ENCODE data around the gene CTNNA3.

CTNNA3 gene

DNA sequence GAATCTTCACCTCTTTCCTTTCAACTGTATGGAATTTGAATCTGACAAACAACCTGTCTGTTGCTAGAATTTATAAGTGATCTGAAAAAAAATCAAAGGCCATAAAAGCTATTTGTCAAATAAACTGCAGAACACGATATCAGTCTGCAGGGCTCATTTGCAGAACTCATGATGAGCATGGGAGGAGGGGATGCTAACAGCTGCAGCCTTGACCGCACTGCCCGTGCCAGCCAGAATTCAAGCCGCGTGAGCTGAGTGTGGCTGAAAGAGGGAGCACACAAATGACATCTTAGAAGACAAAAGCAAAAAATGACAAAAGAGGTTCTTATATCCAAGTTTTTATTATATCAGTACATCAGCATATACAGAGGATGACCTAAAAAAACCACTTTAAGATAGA, 754.5 kb downstream of the CTNNA3 start:
- H3K4me1 ChIP-seq (ENCODE audit: control insufficient read depth, insufficient read depth, low read length) = peaks cover 7% of the 10 kb centered on the region; the same call in 1 of the 2 replicates
- H3K9me3 ChIP-seq (ENCODE audit: control insufficient read depth, insufficient read depth, low read depth, low read length) = no peaks in the 10 kb centered on the region
- TF ChIP-seq HOXA7 (CRISPR knock-in tag; IDR thresholded peaks at IDR 0.05; ENCODE audit: borderline replicate concordance) (no peak), PBX3 (CRISPR knock-in tag; IDR thresholded peaks at IDR 0.05) (no peak), YY2 (tag by site-specific recombination; IDR thresholded peaks at IDR 0.05) (no peak), SCRT1 (tag by site-specific recombination; IDR thresholded peaks at IDR 0.05; ENCODE audit: borderline replicate concordance) (no peak), ZNF146 (tag by site-specific recombination; IDR thresholded peaks at IDR 0.05) (no peak), ZNF175 (tag by site-specific recombination; IDR thresholded peaks at IDR 0.05) (no peak), TCF7L2 (IDR thresholded peaks at IDR 0.05; ENCODE audit: borderline replicate concordance, low read depth, low read length) (no peak), ZNF324 (tag by site-specific recombination; IDR thresholded peaks at IDR 0.05) (no peak), OVOL3 (tag by site-specific recombination; IDR thresholded peaks at IDR 0.05) (no peak)
- TF ChIP-seq, protein P1, sequence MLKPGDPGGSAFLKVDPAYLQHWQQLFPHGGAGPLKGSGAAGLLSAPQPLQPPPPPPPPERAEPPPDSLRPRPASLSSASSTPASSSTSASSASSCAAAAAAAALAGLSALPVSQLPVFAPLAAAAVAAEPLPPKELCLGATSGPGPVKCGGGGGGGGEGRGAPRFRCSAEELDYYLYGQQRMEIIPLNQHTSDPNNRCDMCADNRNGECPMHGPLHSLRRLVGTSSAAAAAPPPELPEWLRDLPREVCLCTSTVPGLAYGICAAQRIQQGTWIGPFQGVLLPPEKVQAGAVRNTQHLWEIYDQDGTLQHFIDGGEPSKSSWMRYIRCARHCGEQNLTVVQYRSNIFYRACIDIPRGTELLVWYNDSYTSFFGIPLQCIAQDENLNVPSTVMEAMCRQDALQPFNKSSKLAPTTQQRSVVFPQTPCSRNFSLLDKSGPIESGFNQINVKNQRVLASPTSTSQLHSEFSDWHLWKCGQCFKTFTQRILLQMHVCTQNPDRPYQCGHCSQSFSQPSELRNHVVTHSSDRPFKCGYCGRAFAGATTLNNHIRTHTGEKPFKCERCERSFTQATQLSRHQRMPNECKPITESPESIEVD (tag by site-specific recombination; IDR thresholded peaks at IDR 0.05) = no peak
- TF ChIP-seq, protein P2, sequence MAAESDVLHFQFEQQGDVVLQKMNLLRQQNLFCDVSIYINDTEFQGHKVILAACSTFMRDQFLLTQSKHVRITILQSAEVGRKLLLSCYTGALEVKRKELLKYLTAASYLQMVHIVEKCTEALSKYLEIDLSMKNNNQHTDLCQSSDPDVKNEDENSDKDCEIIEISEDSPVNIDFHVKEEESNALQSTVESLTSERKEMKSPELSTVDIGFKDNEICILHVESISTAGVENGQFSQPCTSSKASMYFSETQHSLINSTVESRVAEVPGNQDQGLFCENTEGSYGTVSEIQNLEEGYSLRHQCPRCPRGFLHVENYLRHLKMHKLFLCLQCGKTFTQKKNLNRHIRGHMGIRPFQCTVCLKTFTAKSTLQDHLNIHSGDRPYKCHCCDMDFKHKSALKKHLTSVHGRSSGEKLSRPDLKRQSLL (tag by site-specific recombination; IDR thresholded peaks at IDR 0.05) = no peak
- H3K36me3 ChIP-seq (ENCODE audit: control insufficient read depth in 2 of 2, insufficient read depth in 1 of 2, low read length in 2 of 2) = no peaks in the 10 kb centered on the region
- H3K4me3 ChIP-seq (ENCODE audit: low read depth, low read length) = no peak overlapping the region
- CTCF ChIA-PET = no interaction called here
- no peak overlapping the region for H3K27ac ChIP-seq (ENCODE audit: extremely low read depth, low read depth, low read length)
- POLR2A ChIA-PET = no interaction called here

GRCh38 chr10:66940965-66941364, 755.0 kb downstream of the CTNNA3 start:
- ChIA-PET POLR2A (no interaction called here), CTCF (no interaction called here)
- TF ChIP-seq, protein P3, sequence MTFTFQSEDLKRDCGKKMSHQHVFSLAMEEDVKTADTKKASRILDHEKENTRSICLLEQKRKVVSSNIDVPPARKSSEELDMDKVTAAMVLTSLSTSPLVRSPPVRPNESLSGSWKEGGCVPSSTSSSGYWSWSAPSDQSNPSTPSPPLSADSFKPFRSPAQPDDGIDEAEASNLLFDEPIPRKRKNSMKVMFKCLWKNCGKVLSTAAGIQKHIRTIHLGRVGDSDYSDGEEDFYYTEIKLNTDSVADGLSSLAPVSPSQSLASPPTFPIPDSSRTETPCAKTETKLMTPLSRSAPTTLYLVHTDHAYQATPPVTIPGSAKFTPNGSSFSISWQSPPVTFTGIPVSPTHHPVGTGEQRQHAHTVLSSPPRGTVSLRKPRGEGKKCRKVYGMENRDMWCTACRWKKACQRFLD (tag by site-specific recombination; IDR thresholded peaks at IDR 0.05) = no peak
- TF ChIP-seq SCRT1 (tag by site-specific recombination; IDR thresholded peaks at IDR 0.05; ENCODE audit: borderline replicate concordance) = no peak
- TF ChIP-seq ZNF148 (tag by site-specific recombination; IDR thresholded peaks at IDR 0.05; ENCODE audit: borderline replicate concordance) = no peak
- H3K36me3 ChIP-seq (ENCODE audit: control insufficient read depth in 2 of 2, insufficient read depth in 1 of 2, low read length in 2 of 2) = no peaks in the 10 kb centered on the region
- peaks cover 8% of the 10 kb centered on the region; the same call in 1 of the 2 replicates for H3K4me1 ChIP-seq (ENCODE audit: control insufficient read depth, insufficient read depth, low read length)
- no peak overlapping the region for H3K27ac ChIP-seq (ENCODE audit: extremely low read depth, low read depth, low read length)
- H3K4me3 ChIP-seq (ENCODE audit: low read depth, low read length) = no peak overlapping the region
- H3K9me3 ChIP-seq (ENCODE audit: control insufficient read depth, insufficient read depth, low read depth, low read length) = no peaks in the 10 kb centered on the region

GRCh38 chr10:66934711-66935110, 761.3 kb downstream of the CTNNA3 start:
- Histone ChIP-seq H3K4me3 (ENCODE audit: low read depth, low read length) (no peak overlapping the region), H3K9me3 (ENCODE audit: control insufficient read depth, insufficient read depth, low read depth, low read length) (no peaks in the 10 kb centered on the region), H3K36me3 (ENCODE audit: control insufficient read depth in 2 of 2, insufficient read depth in 1 of 2, low read length in 2 of 2) (no peaks in the 10 kb centered on the region), H3K27ac (ENCODE audit: extremely low read depth, low read depth, low read length) (no peak overlapping the region), H3K4me1 (ENCODE audit: control insufficient read depth, insufficient read depth, low read length) (0 out of 2 replicates have a peak, but pooled peaks cover 3% of the 10 kb centered on the region)
- ChIA-PET CTCF (interaction anchor here (0.6 to 1.0 kb wide), 2 partner anchors 9 to 141 kb away, joined by 3 read pairs; partner anchors contain the start of gene LRRTM3), POLR2A (no interaction called here)
- no peak for TF ChIP-seq ZNF776 (tag by site-specific recombination; IDR thresholded peaks at IDR 0.05; ENCODE audit: borderline replicate concordance)
- no peak for TF ChIP-seq ZNF571 (tag by site-specific recombination; IDR thresholded peaks at IDR 0.05)
- no peak for TF ChIP-seq ZNF707 (tag by site-specific recombination; IDR thresholded peaks at IDR 0.05)
- TF ChIP-seq GFI1B (tag by site-specific recombination; IDR thresholded peaks at IDR 0.05) = no peak
- TF ChIP-seq ZBTB11 (tag by site-specific recombination; conservative IDR thresholded peaks at IDR 0.05; ENCODE audit: low read depth) = no peak
